ENCODE results near the gene LRMDA. TPM values are rescaled to one million over a fixed set of nuclear protein-coding genes. Genes with fewer than 3 reads are reported as not detected.

LRMDA gene
- total and polyA plus RNA-seq, 10 of the 15 experiments (the other 5 are each of a cell fraction or from before 2014, with no cell fraction given), result 0.07 to 0.54 (median 0.29) TPM; not detected in 4

DNA sequence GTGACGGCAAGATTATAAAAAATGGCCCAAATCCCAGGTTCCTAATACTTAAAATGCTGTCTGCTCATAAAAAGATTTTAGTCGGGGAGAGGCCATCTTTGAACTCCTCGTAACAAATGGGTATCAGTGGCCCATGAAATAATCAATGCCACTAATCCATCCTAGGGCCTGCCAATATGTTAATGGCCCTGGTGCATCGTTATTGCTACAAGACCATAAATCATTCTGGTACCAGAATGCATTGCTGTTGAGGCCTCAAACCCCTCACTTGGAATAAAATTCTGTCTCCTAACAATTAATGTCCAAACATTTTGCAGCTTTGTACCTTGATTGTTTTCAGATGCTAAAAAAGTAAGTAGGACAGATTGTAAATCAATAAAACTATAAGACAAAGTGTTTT, 290.6 kb downstream of the LRMDA start (continued):
- TF ChIP-seq, protein P1, sequence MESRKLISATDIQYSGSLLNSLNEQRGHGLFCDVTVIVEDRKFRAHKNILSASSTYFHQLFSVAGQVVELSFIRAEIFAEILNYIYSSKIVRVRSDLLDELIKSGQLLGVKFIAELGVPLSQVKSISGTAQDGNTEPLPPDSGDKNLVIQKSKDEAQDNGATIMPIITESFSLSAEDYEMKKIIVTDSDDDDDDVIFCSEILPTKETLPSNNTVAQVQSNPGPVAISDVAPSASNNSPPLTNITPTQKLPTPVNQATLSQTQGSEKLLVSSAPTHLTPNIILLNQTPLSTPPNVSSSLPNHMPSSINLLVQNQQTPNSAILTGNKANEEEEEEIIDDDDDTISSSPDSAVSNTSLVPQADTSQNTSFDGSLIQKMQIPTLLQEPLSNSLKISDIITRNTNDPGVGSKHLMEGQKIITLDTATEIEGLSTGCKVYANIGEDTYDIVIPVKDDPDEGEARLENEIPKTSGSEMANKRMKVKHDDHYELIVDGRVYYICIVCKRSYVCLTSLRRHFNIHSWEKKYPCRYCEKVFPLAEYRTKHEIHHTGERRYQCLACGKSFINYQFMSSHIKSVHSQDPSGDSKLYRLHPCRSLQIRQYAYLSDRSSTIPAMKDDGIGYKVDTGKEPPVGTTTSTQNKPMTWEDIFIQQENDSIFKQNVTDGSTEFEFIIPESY (IDR thresholded peaks at IDR 0.05), result no peak

DNA sequence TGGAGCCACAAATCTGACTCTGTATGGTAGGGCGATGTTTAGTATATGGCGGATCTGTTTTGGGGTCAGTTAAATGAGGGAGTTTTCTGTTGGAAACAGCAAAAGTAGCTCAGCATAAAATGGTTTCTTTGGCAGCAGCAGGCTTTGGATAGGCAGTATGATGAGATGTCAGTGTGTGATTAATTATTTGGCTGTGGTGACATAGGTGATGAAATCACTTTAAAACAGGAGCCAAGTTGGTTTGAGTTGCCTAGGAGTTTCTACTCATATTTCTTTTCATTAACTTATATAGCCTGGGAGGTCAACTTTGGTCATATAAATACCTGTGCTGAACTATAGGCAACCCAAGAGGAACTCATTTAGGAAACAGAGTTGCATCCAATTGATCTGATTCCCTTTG, 291.2 kb downstream of the LRMDA start:
- WGBS (ENCODE audit: insufficient coverage, insufficient replicate concordance, low lambda C conversion rate, missing lambda C conversion rate), result 12% methylated on average over 2 of the region's 2 CpGs
- CTCF ChIA-PET, result no interaction called here
- DNase-seq (ENCODE audit: low read depth, low spot score), result no peak
- no peak for TF ChIP-seq RAD21 (IDR thresholded peaks at IDR 0.05; ENCODE audit: insufficient read depth, low read depth, low read length)
- TF ChIP-seq GATAD2B (conservative IDR thresholded peaks at IDR 0.05; ENCODE audit: low read depth), result no peak
- no peak for TF ChIP-seq EED (IDR thresholded peaks at IDR 0.05; ENCODE audit: low read depth)
- TF ChIP-seq, protein P2, sequence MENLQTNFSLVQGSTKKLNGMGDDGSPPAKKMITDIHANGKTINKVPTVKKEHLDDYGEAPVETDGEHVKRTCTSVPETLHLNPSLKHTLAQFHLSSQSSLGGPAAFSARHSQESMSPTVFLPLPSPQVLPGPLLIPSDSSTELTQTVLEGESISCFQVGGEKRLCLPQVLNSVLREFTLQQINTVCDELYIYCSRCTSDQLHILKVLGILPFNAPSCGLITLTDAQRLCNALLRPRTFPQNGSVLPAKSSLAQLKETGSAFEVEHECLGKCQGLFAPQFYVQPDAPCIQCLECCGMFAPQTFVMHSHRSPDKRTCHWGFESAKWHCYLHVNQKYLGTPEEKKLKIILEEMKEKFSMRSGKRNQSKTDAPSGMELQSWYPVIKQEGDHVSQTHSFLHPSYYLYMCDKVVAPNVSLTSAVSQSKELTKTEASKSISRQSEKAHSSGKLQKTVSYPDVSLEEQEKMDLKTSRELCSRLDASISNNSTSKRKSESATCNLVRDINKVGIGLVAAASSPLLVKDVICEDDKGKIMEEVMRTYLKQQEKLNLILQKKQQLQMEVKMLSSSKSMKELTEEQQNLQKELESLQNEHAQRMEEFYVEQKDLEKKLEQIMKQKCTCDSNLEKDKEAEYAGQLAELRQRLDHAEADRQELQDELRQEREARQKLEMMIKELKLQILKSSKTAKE (IDR thresholded peaks at IDR 0.05; ENCODE audit: low read depth, poor library complexity, severe bottlenecking), result no peak
- no peak for TF ChIP-seq CHD1 (IDR thresholded peaks at IDR 0.05; ENCODE audit: low read depth, low read length)
- TF ChIP-seq IKZF2 (IDR thresholded peaks at IDR 0.05), result no peak
- TF ChIP-seq, protein P3, sequence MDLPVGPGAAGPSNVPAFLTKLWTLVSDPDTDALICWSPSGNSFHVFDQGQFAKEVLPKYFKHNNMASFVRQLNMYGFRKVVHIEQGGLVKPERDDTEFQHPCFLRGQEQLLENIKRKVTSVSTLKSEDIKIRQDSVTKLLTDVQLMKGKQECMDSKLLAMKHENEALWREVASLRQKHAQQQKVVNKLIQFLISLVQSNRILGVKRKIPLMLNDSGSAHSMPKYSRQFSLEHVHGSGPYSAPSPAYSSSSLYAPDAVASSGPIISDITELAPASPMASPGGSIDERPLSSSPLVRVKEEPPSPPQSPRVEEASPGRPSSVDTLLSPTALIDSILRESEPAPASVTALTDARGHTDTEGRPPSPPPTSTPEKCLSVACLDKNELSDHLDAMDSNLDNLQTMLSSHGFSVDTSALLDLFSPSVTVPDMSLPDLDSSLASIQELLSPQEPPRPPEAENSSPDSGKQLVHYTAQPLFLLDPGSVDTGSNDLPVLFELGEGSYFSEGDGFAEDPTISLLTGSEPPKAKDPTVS (IDR thresholded peaks at IDR 0.05; ENCODE audit: low read depth, low read length), result no peak
- TF ChIP-seq CBFB (IDR thresholded peaks at IDR 0.05; ENCODE audit: low read depth), result no peak
- no peak for TF ChIP-seq SMAD5 (IDR thresholded peaks at IDR 0.05; ENCODE audit: low read depth)
- no peak for TF ChIP-seq RBBP5 (conservative IDR thresholded peaks at IDR 0.05)
- no peak for TF ChIP-seq CHD2 (IDR thresholded peaks at IDR 0.05; ENCODE audit: borderline replicate concordance, low read depth, low read length)
- TF ChIP-seq TCF7 (IDR thresholded peaks at IDR 0.05; ENCODE audit: borderline replicate concordance), result no peak
- no peak overlapping the region for H3K9ac ChIP-seq (ENCODE audit: control insufficient read depth, insufficient read depth, low read length)
- H3K27ac ChIP-seq (ENCODE audit: control insufficient read depth, insufficient read depth), result no peak overlapping the region
- H2AFZ ChIP-seq (ENCODE audit: control insufficient read depth, low read depth, low read length), result no peak overlapping the region
- H3K79me2 ChIP-seq (ENCODE audit: control insufficient read depth, insufficient read depth, low read length), result no peaks in the 10 kb centered on the region
- no peaks in the 10 kb centered on the region for H3K27me3 ChIP-seq (replicated peaks in 1 of 2; ENCODE audit: control insufficient read depth in 2 of 2, insufficient read depth in 2 of 2, low read length in 1 of 2)
- SMC1A ChIA-PET (ENCODE audit: uncharacterized antibody, unreplicated experiment), result no interaction called here
- no peak for FAIRE-seq
- H3K9me3 ChIP-seq (replicated peaks; ENCODE audit: control insufficient read depth, insufficient read depth, low read length), result no peaks in the 10 kb centered on the region
- no peaks in the 10 kb centered on the region for H4K20me1 ChIP-seq (ENCODE audit: control insufficient read depth, insufficient read depth)
- H3K4me2 ChIP-seq (ENCODE audit: control insufficient read depth, insufficient read depth), result no peak overlapping the region
- POLR2A ChIA-PET, result no interaction called here
- ATAC-seq, result no peak
- intact Hi-C loops (cut with micrococcal nuclease; ENCODE audit: unreplicated experiment), result no loop called here
- no peaks in the 10 kb centered on the region for H3K36me3 ChIP-seq (ENCODE audit: control insufficient read depth in 2 of 2, insufficient read depth in 2 of 2, low read length in 1 of 2)
- no peaks in the 10 kb centered on the region for H3K4me1 ChIP-seq (ENCODE audit: control insufficient read depth, insufficient read depth, low read length)
- no TSS peak for BruUV-seq (replicated peaks)
- no peak overlapping the region for H3K4me3 ChIP-seq
- RAD21 ChIA-PET (ENCODE audit: unreplicated experiment), result no interaction called here
- in situ Hi-C loops (cut with MboI), result no loop called here

Data from GM12878 (cell line).